Activated CD8-positive, alpha-beta memory T cell treated with anti-CD3 and anti-CD28 coated beads, Interleukin-2, amount 50 U/mL, for 1 hour (primary cell): ENCODE measurements around the gene CCNK.

Experiments
- DNase-seq: peaks from one replicate; pipeline ENCODE4 v3.0.0-alpha.2; 2020; ENCODE audit errors: extremely low read depth

CCNK gene

GRCh38 chr14:99519347-99519881, 38.2 kb downstream of the CCNK start:
- DNase-seq, result no peak

GRCh38 chr14:99519931-99520421, 38.8 kb downstream of the CCNK start:
- no peak for DNase-seq

GRCh38 chr14:99520571-99521081, 39.4 kb downstream of the CCNK start:
- DNase-seq, result no peak

- DNase-seq, result no peak
These were observed 40.2 kb downstream of the CCNK start for GRCh38 chr14:99521176-99522024.

GRCh38 chr14:99522025-99522401, 40.8 kb downstream of the CCNK start:
- no peak for DNase-seq

GRCh38 chr14:99522457-99522891, 41.3 kb downstream of the CCNK start:
- DNase-seq, result no peak

GRCh38 chr14:99522934-99523703, 41.9 kb downstream of the CCNK start:
- no peak for DNase-seq

GRCh38 chr14:99523704-99524055, 42.5 kb downstream of the CCNK start:
- no peak for DNase-seq

- DNase-seq, result no peak
These were observed 43.0 kb downstream of the CCNK start for GRCh38 chr14:99524091-99524661.

- no peak for DNase-seq
These were observed 43.8 kb downstream of the CCNK start for GRCh38 chr14:99524804-99525698.

- no peak for DNase-seq
These were observed 44.5 kb downstream of the CCNK start for GRCh38 chr14:99525699-99526080.

GRCh38 chr14:99527026-99527425, 45.8 kb downstream of the CCNK start:
- no peak for DNase-seq

GRCh38 chr14:99527427-99528076, 46.3 kb downstream of the CCNK start:
- no peak for DNase-seq

GRCh38 chr14:99529899-99530298, 48.7 kb downstream of the CCNK start:
- no peak for DNase-seq

- DNase-seq, result no peak
These were observed 49.4 kb downstream of the CCNK start for GRCh38 chr14:99530407-99531155.

- DNase-seq, result no peak
These were observed 50.3 kb downstream of the CCNK start for GRCh38 chr14:99531251-99532096.

GRCh38 chr14:99532310-99532709, 51.1 kb downstream of the CCNK start:
- no peak for DNase-seq

GRCh38 chr14:99534333-99534732, 53.1 kb downstream of the CCNK start:
- DNase-seq, result no peak

- no peak for DNase-seq
These were observed 53.7 kb downstream of the CCNK start for GRCh38 chr14:99534863-99535262.
